Measurements from ENCODE around the gene SUCO. TPM values are rescaled to one million over a fixed set of nuclear protein-coding genes. Genes with fewer than 3 reads are reported as not detected.

Gene SUCO
- total RNA-seq, 1 experiment from 2014 or later: 32.9 TPM

GRCh38 chr1:172487550-172487949, 45.4 kb upstream of the SUCO start:
- no peaks in the 10 kb centered on the region for H3K9me3 ChIP-seq (ENCODE audit: low read depth, low read length, poor library complexity, severe bottlenecking)
- no peak overlapping the region for H3K4me3 ChIP-seq (ENCODE audit: low read depth, low read length, poor library complexity, severe bottlenecking)
- H3K36me3 ChIP-seq (ENCODE audit: insufficient read depth, low read length, poor library complexity, severe bottlenecking): no peaks in the 10 kb centered on the region
- peaks cover 4% of the 10 kb centered on the region for H3K4me1 ChIP-seq (ENCODE audit: insufficient read depth, low read length, poor library complexity, severe bottlenecking)
- ChIA-PET POLR2A (ENCODE audit: low non-redundant PET) (no interaction called here), CTCF (no interaction called here)
- BruUV-seq (replicated peaks): no TSS peak
- intact Hi-C loops (cut with micrococcal nuclease; ENCODE audit: unreplicated experiment): no loop called here
- DNase-seq (ENCODE audit: low spot score): peak; percentile 36
- peaks cover 7% of the 10 kb centered on the region for H3K27me3 ChIP-seq (replicated peaks; ENCODE audit: insufficient read depth, low read depth, low read length, poor library complexity)
- TF ChIP-seq EZH2 (IDR thresholded peaks at IDR 0.05; ENCODE audit: borderline replicate concordance, low read depth, low read length, poor library complexity, severe bottlenecking) (no peak), CTCF (conservative IDR thresholded peaks at IDR 0.05; ENCODE audit: low read depth, low read length) (no peak)
- no peak overlapping the region for H3K27ac ChIP-seq (ENCODE audit: low read depth, low read length, poor library complexity, severe bottlenecking)

GRCh38 chr1:172488393-172488792, 44.6 kb upstream of the SUCO start:
- ChIA-PET CTCF (no interaction called here), POLR2A (ENCODE audit: low non-redundant PET) (no interaction called here)
- Histone ChIP-seq H3K36me3 (ENCODE audit: insufficient read depth, low read length, poor library complexity, severe bottlenecking) (no peaks in the 10 kb centered on the region), H3K27me3 (replicated peaks; ENCODE audit: insufficient read depth, low read depth, low read length, poor library complexity) (peaks cover 7% of the 10 kb centered on the region), H3K9me3 (ENCODE audit: low read depth, low read length, poor library complexity, severe bottlenecking) (no peaks in the 10 kb centered on the region), H3K27ac (ENCODE audit: low read depth, low read length, poor library complexity, severe bottlenecking) (no peak overlapping the region), H3K4me1 (ENCODE audit: insufficient read depth, low read length, poor library complexity, severe bottlenecking) (peaks cover 4% of the 10 kb centered on the region), H3K4me3 (ENCODE audit: low read depth, low read length, poor library complexity, severe bottlenecking) (no peak overlapping the region)
- intact Hi-C loops (cut with micrococcal nuclease; ENCODE audit: unreplicated experiment): no loop called here
- no TSS peak for BruUV-seq (replicated peaks)
- TF ChIP-seq CTCF (conservative IDR thresholded peaks at IDR 0.05; ENCODE audit: low read depth, low read length): no peak
- TF ChIP-seq EZH2 (IDR thresholded peaks at IDR 0.05; ENCODE audit: borderline replicate concordance, low read depth, low read length, poor library complexity, severe bottlenecking): no peak
- no peak for DNase-seq (ENCODE audit: low spot score)

GRCh38 chr1:172489847-172490246, 43.1 kb upstream of the SUCO start:
- no peaks in the 10 kb centered on the region for H3K9me3 ChIP-seq (ENCODE audit: low read depth, low read length, poor library complexity, severe bottlenecking)
- CTCF ChIA-PET: no interaction called here

More at GRCh38 chr1:172489847-172490246, 43.1 kb upstream of the SUCO start:
- H3K36me3 ChIP-seq (ENCODE audit: insufficient read depth, low read length, poor library complexity, severe bottlenecking): no peaks in the 10 kb centered on the region
- DNase-seq (ENCODE audit: low spot score): no peak
- intact Hi-C loops (cut with micrococcal nuclease; ENCODE audit: unreplicated experiment): no loop called here
- peaks cover 7% of the 10 kb centered on the region for H3K27me3 ChIP-seq (replicated peaks; ENCODE audit: insufficient read depth, low read depth, low read length, poor library complexity)
- no peak overlapping the region for H3K4me3 ChIP-seq (ENCODE audit: low read depth, low read length, poor library complexity, severe bottlenecking)
- BruUV-seq (replicated peaks): no TSS peak
- TF ChIP-seq EZH2 (IDR thresholded peaks at IDR 0.05; ENCODE audit: borderline replicate concordance, low read depth, low read length, poor library complexity, severe bottlenecking) (no peak), CTCF (conservative IDR thresholded peaks at IDR 0.05; ENCODE audit: low read depth, low read length) (no peak)
- H3K4me1 ChIP-seq (ENCODE audit: insufficient read depth, low read length, poor library complexity, severe bottlenecking): peaks cover 4% of the 10 kb centered on the region
- no peak overlapping the region for H3K27ac ChIP-seq (ENCODE audit: low read depth, low read length, poor library complexity, severe bottlenecking)
- POLR2A ChIA-PET (ENCODE audit: low non-redundant PET): no interaction called here
